AG04449 (cell line): Measurements from ENCODE around the gene AIP.

ENCODE experiments used
- CTCF ChIA-PET: fragments of 350-600 bp; formaldehyde crosslinking; extraction: SDS; loops from one replicate; lab custom pipeline; 2021; ENCODE audit warnings: antibody characterized with exemption; lab: Yijun Ruan, JAX
- POLR2A ChIA-PET: fragments of 400-600, 350-600 bp; formaldehyde crosslinking; extraction: SDS; loops from one replicate; lab custom pipeline; 2020; ENCODE audit warnings: antibody characterized with exemption, inconsistent platforms; lab: Yijun Ruan, JAX
- DNase-seq: peaks from one replicate; pipeline ENCODE4 v3.0.0-alpha.2; 2010; ENCODE audit warnings: low read depth, low spot score
- H3K4me3 ChIP-seq: 2 replicates; pipeline ENCODE4 v1.5.1; 2011; ENCODE audit warnings: low read depth, mild to moderate bottlenecking, control low read depth, low read length
- CTCF ChIP-seq: IDR thresholded peaks from one replicate; pipeline ENCODE4 v1.5.1; 2011; ENCODE audit warnings: mild to moderate bottlenecking, moderate library complexity, low read length, control low read depth, inconsistent platforms; ENCODE audit not compliant: insufficient read depth; ENCODE audit errors: missing control alignments

The AIP gene

GRCh38 chr11:67497656-67498291, 14.9 kb downstream of the AIP start:
- no peak overlapping the region for H3K4me3 ChIP-seq
- no peak for DNase-seq
- TF ChIP-seq CTCF: no peak
- ChIA-PET POLR2A (interaction anchor here (0.5 kb wide), 1 partner anchor 91 kb away, joined by 3 read pairs; no protein-coding TSS in a partner anchor), CTCF (interaction anchor here (1.2 kb wide), 1 partner anchor 9 kb away, joined by 3 read pairs; no protein-coding TSS in a partner anchor)

- DNase-seq: no peak
Measured at GRCh38 chr11:67498544-67498972, 15.7 kb downstream of the AIP start.

GRCh38 chr11:67499808-67500483, 17.1 kb downstream of the AIP start:
- no peak for DNase-seq
- ChIA-PET CTCF (interaction anchor here (1.4 kb wide), 1 partner anchor 182 kb away, joined by 3 read pairs; no protein-coding TSS in a partner anchor), POLR2A (interaction anchor here (1.5 kb wide), 1 partner anchor 10 kb away, joined by 4 read pairs; no protein-coding TSS in a partner anchor)
- no peak for TF ChIP-seq CTCF
- H3K4me3 ChIP-seq: no peak overlapping the region

More at GRCh38 chr11:67498544-67498972, 15.7 kb downstream of the AIP start:
- ChIA-PET CTCF (no interaction called here), POLR2A (no interaction called here)
- H3K4me3 ChIP-seq: no peak overlapping the region
- no peak for TF ChIP-seq CTCF

- POLR2A ChIA-PET: interaction anchor here (1.5 kb wide), 1 partner anchor 10 kb away, joined by 4 read pairs; no protein-coding TSS in a partner anchor
- CTCF ChIA-PET: interaction anchor here (1.2 to 1.4 kb wide), 2 partner anchors 183 to 238 kb away, joined by 3 read pairs; no protein-coding TSS in a partner anchor
- no peak for DNase-seq
- TF ChIP-seq CTCF: no peak
- H3K4me3 ChIP-seq: no peak overlapping the region
Measured at GRCh38 chr11:67500484-67500821, 17.6 kb downstream of the AIP start.

GRCh38 chr11:67500831-67501715, 18.2 kb downstream of the AIP start:
- CTCF ChIA-PET: interaction anchor here (1.2 to 1.4 kb wide), 2 partner anchors 184 to 238 kb away, joined by 3 read pairs; no protein-coding TSS in a partner anchor
- POLR2A ChIA-PET: no interaction called here
- TF ChIP-seq CTCF: no peak
- H3K4me3 ChIP-seq: no peak overlapping the region
- no peak for DNase-seq
